Stimulated activated CD4-positive, alpha-beta T cell treated with anti-CD3 and anti-CD28 coated beads, Interleukin-4, amount 100 ng/mL, for 1 hour (primary cell): ENCODE measurements around the gene SLC25A15.
"Not testable (repeated sequence)": the region's sequence is repeated elsewhere in the genome, so short reads cannot be mapped to it uniquely, and the experiment has no call there.

ENCODE experiments used
- DNase-seq: peaks from one replicate; pipeline ENCODE4 v3.0.0-alpha.2; 2020

Gene SLC25A15

GRCh38 chr13:40782971-40783370 lies 6.4 kb upstream of the SLC25A15 start:
- not testable (repeated sequence) for DNase-seq

- no peak for DNase-seq
These were observed 4.9 kb upstream of the SLC25A15 start for GRCh38 chr13:40784540-40784939.

- DNase-seq: no peak
These were observed 2.8 kb upstream of the SLC25A15 start for GRCh38 chr13:40786568-40786996.

- DNase-seq: no peak
These were observed 2.3 kb upstream of the SLC25A15 start for GRCh38 chr13:40787062-40787461.

- not testable (repeated sequence) for DNase-seq
These were observed 704 bp upstream of the SLC25A15 start for GRCh38 chr13:40788540-40789274.

GRCh38 chr13:40790154-40790616 lies 774 bp downstream of the SLC25A15 start:
- no peak for DNase-seq

- DNase-seq: no peak
These were observed 3.1 kb downstream of the SLC25A15 start for GRCh38 chr13:40792284-40793051.

- DNase-seq: no peak
These were observed 3.9 kb downstream of the SLC25A15 start for GRCh38 chr13:40793339-40793738.

- no peak for DNase-seq
These were observed 5.3 kb downstream of the SLC25A15 start for GRCh38 chr13:40794414-40795368.

- DNase-seq: no peak
These were observed 7.2 kb downstream of the SLC25A15 start for GRCh38 chr13:40796649-40797048.

GRCh38 chr13:40798380-40798779 lies 9.0 kb downstream of the SLC25A15 start:
- no peak for DNase-seq

- DNase-seq: no peak
These were observed 10.1 kb downstream of the SLC25A15 start for GRCh38 chr13:40799508-40799907.

GRCh38 chr13:40800559-40800958 lies 11.1 kb downstream of the SLC25A15 start:
- no peak for DNase-seq

GRCh38 chr13:40801255-40802217 lies 12.1 kb downstream of the SLC25A15 start:
- no peak for DNase-seq

GRCh38 chr13:40803316-40803715 lies 13.9 kb downstream of the SLC25A15 start:
- no peak for DNase-seq

- no peak for DNase-seq
These were observed 16.8 kb downstream of the SLC25A15 start for GRCh38 chr13:40806241-40806640.

GRCh38 chr13:40809471-40809870 lies 20.1 kb downstream of the SLC25A15 start:
- no peak for DNase-seq

- DNase-seq: no peak
These were observed 22.7 kb downstream of the SLC25A15 start for GRCh38 chr13:40812102-40812501.

GRCh38 chr13:40812724-40813445 lies 23.5 kb downstream of the SLC25A15 start:
- DNase-seq: no peak

- DNase-seq: no peak
These were observed 24.4 kb downstream of the SLC25A15 start for GRCh38 chr13:40813667-40814454.
